HG03460 (cell line): ENCODE measurements around the gene HLA-DMA.
"Not testable (repeated sequence)": the region's sequence is repeated elsewhere in the genome, so short reads cannot be mapped to it uniquely, and the experiment has no call there.

Source experiments
- ATAC-seq: cut with Tn5 transposase; IDR thresholded peaks from one replicate; pipeline ENCODE4 v1.9.1; 2021; ENCODE audit not compliant: unreplicated experiment

HLA-DMA gene

DNA sequence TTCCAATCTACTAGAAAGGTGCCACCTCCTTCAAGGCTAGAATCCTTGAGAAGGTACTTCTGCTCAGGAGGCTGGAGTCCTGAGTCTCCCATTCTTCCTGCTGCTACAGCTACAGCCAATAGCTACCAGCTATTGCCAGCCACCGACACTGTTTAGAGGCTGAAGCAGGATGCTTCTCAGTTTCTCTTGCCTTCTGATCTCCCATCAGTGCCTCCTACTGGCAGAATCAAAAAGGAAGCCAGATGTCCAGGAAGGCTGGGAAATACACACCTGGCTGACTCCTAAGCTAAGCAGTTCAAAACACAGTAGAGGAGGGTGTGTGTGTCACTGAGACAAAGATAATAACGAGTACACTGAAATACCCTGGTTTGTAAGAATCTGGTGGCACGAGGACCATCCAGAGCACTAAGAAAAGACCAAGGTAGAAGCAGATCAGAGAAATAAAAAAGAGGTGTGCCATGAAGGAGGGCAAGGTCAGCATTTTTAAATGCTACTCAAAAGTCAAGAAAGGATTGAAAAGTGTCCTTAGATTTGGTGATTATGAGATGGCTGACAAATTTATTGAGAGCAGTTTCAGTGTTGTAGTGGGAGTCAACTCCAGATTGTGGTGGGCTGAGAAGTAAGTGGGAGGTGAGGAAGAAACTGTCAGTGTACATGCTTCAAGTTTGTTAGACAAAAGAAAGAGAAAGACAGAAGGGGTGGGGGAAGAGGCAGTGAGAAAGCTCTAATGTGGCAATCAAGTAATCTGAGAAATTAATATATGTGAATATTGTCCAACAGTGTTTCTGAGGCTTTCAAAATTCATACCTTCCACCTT lies 2.3 kb upstream of the HLA-DMA start:
- no peak for ATAC-seq

DNA sequence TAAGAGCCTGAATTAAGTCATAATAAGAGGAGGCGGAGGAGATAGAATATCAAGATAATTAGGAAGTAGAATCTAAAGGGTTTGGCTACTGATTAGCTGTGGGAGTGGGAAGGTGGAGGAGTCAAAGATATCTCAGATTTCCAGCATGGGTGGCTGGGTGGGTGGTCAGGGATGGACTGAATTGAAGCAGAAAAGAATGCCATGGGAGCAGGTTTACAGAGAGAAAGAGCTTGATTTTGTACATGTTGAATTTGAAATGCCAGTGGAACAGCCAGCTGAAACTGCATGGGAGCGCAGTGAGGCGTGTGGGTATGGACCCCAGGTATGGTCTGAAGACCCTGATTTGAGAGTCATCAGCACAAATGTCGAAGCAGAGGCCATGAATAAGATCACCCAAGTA lies 1.4 kb upstream of the HLA-DMA start:
- ATAC-seq = no peak

DNA sequence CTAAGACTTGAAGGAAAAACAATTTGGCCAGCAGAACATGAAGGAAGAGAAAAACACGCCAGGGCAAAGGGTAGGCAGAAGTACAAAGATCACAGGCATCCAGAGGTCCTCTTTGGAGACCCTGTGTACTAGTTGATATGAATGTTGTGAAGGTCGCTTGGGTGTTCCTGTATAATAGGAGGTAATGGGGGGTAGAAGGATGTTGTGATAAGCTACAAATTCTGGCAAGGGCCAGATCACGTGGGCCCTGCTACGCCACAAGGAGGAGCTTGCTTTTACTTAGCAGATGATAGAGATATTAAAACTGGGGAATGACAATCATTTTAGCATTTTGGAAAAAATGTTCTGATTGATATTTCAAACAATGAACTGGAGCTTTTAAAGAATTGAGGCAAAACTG lies 878 bp upstream of the HLA-DMA start:
- ATAC-seq = no peak

DNA sequence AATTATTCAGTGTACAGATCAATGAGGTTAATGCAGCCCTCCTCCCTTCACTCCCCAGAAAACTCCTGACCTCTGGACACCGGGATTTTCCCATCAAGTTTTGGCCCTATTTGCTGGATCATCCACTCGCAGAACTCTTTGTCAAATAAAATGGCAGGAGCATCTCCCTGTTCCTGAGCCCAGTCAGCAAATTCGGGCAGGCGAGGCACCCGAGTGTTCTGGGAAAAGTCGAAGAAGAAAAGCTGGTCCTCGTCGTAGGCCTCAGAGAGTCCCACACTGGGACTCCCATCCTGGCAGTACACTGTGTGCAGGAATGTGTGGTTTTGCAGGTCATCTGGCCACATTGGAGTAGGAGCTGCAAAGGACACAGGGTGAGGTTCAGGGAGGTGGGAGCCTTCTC lies 2.4 kb downstream of the HLA-DMA start:
- ATAC-seq = no peak

DNA sequence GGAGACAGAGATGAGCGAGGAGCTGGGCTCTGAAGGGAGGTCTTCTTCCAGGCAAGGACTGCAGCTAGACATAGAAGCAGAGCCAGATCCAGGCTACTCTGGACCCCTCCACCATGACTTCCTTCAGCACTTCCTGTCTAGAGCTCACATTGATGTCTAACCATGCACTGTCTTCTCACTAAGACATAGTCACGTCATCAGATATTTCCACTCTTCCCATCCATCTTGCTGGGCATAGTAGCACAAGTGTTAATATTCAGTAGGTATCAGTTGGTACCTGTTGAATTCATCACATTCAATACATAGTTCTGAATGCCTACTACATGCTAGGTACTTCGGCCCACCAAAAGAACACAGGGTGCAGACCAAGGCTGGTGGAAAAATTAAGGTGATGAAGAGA lies 2.9 kb downstream of the HLA-DMA start:
- no peak for ATAC-seq

DNA sequence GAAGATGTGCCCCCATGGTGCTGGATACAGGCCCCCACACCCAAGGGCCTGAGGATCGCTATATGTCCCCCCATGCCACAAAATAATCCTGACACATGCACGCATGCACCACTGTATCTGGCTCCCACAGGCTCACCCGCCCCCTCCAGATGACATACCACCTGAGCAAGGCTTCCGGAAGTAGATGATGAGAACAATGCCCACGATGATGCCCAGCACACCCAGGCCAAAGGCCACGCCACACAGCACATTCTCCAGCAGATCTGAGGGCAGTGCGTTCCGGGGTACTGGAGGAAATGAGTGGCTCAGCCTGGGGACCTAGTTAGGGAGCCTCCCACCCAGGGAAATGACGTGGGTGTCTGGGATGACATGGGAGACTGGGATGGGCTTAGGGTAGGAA lies 3.8 kb downstream of the HLA-DMA start:
- no peak for ATAC-seq

DNA sequence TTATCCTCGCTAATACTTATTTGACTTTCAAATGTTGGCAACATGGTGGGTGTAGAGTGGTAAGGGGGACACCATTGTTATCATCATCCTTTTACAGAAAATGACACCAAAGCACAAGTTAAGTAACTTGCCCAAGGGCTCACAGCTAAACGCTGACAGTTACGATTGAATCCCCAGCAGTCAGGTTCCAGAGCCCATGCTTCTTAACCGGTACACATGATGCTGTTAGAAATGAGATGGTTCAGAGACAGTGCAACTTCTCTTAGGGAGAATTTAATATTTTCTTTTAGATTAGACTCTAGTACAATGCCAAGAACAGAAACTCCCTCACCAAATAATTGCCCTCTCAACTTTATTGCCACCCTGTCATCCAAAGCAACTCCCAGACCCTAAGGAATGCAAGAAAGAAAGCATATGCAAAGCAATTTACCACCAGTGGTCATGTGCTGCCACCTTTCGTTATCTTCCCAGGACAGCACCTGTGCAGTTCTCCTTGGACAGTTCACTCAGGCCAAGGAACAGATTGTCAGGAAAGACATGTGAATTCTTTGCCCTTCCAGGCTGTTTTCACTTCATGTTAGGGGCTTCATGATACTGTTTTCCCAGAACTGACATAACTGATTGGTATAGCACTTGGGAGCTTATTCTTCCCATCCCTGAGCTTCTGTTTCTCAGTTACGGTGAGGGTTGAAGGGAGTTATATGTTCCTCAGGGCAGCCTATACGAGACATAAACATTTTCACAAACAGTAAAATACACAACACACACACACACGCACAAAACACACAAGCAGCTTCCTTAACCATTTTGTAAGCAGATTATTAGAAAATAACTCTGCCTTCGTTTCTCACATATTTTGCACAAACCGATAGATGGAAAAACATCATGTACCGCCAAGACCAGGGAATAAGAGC lies 5.1 kb downstream of the HLA-DMA start:
- ATAC-seq = no peak

DNA sequence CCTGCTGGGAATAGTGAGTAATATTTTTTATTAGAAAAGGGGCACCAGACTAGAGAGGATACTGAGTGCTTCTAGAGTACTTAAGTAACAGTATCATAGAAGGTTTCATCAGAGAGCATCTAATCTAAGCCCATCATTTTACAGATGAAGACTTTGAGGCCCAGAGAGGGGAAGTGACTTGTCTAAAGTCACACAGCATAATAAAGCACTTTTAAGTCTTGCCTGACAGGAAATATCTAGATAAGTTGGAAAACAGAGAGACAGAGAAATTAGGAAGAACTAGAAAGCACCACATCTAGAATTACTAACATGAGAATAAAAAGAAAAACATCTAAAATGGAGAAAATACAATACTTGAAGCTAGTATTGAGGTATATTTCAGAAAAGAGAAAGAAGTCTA lies 6.0 kb downstream of the HLA-DMA start:
- no peak for ATAC-seq

DNA sequence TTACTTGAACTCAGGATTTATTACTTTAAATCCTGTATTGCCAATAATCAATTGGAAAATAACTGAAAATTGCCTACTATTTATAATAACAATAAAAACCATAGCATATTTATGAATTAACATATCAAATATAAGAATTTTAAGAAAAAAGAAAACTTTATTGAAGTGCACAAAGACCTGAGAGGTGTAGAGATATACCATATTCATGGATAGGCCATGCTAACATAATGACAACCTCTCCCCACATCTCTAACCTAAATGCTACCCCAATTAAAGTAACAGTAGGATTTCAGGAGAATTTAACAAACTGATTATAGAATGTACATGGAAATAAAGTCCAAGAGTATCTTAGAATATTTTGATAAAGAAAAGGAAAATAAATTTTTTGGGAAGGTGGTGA lies 6.9 kb downstream of the HLA-DMA start:
- no peak for ATAC-seq

DNA sequence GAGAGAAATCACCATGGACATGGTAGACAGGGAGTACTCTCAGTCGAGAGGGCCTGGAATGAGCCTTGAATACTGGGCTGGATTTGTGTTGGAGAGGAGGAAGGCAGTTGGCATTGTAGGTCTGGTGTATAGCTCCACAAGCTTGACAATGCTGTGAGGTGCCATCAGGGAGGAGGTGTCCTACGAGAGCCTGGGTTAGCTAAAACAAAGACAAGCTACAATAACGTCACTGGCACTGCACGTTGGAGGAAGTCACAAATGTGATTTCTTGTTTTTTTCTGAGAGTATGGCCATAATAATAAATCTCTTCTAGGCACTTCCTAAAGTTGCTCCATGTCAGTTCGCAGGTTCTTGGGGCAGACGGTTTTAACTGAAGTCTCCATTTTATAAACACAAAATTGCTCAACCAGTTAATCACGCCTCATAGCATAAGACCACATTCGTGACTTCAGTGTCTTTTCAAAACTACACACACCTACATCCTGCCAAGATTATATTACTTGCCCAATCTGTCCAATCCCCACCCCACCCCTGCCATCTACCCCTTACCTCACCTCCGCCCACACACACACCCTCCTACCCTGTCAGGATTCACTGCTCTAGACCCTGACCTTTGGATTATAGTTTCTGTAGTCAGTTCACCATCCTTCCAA lies 7.7 kb downstream of the HLA-DMA start:
- ATAC-seq = no peak

DNA sequence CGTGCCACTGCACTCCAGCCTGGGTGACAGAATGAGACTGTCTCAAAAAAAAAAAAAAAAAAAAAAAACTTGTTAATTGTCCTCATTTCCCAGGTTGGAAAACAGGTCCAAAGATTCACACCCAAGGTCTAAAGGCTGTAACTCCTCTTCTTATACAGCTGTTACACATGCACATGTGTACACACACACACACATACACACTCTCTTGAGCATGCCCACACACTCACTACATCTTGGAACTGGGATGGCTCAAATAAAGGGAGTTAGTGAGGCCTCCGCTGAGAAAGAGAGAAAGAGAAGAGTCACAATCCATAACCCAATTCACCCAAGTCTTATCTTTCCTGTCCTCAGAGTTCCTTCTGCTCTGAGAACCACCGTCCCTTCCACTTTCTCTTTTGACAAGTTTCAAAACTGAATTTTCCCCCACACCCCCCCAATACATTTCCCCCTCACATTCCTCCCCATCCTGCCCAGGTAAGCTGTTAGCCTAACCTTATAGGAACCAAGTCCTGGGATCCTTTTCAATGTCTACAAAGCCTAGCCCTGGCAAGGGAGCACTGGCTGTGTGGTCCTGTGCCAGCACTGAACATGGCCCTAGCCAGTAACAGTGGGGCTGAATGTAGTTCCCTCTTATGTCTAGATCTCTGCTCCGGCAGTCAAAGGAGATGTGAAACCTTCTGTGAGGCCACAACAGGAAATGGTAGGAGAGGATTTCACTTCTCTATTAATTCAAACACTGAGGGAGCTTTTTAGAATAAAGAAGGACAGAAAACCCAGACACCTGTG lies 8.8 kb downstream of the HLA-DMA start:
- ATAC-seq = peak; percentile 45

DNA sequence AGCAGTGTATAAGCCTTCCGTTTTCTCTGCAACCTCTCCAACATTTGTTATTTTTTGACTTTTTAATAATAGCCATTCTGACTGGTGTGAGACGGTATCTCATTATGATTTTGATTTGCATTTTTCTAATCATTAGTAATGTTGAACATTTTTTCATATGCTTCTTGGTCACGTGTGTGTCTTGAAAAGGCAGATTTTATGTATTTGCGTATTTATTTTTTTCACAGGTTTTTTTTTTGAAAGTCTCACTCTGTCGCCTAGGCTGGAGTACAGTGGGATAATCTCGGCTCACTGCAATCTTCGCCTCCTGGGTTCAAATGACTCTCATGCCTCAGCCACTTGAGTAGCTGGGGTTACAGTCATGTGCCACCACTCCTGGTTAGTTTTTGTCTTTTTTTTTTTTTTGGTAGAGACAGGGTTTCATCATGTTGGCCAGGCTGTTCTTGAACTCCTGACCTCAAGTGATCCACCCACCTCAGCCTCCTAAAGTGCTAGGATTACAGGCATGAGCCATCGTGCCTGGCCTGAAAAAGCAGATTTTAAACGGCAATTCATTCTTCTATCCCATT lies 10.3 kb downstream of the HLA-DMA start:
- ATAC-seq = not testable (repeated sequence)

DNA sequence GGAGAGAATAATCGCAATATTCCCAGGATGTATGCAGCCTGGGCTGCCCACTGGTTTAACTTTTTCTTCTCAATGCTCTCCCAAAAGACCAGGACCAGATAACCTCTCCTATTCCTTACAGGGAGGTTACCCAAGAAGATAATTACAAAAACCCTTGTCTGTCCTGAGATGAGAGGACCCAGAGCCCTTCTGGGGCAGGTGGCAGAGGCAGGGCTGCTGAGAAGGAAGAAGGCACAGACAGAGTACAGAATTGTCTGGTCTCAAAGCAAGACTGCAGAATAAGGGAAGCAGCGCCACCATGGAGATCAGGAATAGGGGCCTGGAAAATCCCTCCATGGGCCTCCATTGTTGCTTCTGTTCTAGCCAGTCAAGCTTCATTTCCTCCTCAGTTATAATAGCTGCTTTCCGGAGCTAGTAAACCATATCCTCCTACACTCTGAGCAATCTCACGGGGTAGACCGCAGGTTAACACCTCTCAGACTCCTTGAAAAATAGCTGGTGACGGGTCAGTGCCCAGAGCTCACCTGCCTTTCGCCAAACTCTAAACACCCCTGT lies 11.6 kb downstream of the HLA-DMA start:
- peak; percentile 69 for ATAC-seq

DNA sequence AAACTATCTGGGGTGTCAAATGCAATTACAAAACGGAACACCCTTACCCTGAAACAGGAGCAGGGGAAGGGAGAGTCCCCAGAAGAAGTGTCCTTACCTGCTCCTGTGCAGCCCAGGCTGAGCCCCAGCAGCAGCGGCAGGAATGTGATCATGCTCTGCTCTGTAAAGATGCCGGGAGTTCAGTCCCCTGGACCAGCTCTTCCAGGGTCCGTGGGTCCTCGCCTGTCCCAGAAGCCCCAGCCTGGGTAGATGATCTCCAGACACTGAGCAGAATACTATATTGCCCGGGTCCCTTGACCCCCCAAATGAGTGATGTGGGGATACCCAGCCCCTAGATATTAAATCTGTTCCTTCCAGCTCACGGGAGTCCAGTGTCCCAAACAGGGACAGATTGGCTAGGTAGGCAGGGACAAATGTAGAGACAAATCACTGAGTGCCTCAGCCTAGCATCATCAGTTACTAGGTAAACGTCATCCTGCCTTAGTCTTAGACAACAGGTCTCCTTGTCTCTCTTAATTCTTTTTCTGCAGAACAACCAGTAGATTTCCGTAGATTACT lies 12.2 kb downstream of the HLA-DMA start, which contains the start of gene HLA-DMB:
TSS of gene HLA-DMB (minus strand) at position 373 of the 558 bp plus-strand sequence. CDS start at position 152, 221 bp downstream.
- ATAC-seq = peak; percentile 59

DNA sequence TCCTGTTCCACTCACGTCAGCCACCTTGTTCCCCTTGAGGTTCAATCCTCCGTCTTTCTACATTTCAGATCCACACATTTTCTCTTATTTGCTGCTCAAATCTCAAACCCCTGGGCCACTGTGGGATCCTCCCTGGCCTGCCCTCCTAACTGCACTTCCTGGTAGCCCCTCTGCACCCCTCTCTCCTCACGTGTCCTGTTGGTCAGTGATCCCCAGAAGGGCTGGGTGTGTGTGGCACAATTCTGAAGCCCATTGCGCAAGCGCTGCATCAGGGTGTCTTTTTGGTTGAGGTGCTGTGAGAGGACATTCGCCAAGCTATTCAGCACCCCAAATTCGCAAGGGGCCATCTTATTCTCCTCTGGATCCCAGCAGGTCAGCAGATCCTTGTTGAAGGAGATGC lies 14.4 kb downstream of the HLA-DMA start:
- ATAC-seq = no peak

DNA sequence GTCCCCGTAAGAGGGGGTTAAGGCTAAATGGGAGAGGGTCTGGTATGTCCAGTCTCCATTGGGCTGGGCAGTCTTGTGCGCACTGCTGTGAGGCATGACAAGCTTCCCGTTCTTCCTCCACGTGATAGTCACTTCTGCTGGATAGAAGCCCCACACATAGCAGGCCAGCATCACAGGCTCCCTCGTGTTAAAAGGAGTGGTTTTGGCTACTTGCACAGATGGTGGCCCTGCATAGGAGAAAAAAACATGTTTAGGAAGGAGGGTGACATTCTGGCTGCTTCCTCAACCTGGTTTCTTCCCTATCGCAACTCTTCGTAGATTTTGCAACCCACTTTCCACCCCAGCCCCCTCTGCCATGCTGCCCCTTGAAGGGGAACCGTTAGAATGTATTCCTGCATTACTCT lies 15.7 kb downstream of the HLA-DMA start:
- ATAC-seq = no peak

DNA sequence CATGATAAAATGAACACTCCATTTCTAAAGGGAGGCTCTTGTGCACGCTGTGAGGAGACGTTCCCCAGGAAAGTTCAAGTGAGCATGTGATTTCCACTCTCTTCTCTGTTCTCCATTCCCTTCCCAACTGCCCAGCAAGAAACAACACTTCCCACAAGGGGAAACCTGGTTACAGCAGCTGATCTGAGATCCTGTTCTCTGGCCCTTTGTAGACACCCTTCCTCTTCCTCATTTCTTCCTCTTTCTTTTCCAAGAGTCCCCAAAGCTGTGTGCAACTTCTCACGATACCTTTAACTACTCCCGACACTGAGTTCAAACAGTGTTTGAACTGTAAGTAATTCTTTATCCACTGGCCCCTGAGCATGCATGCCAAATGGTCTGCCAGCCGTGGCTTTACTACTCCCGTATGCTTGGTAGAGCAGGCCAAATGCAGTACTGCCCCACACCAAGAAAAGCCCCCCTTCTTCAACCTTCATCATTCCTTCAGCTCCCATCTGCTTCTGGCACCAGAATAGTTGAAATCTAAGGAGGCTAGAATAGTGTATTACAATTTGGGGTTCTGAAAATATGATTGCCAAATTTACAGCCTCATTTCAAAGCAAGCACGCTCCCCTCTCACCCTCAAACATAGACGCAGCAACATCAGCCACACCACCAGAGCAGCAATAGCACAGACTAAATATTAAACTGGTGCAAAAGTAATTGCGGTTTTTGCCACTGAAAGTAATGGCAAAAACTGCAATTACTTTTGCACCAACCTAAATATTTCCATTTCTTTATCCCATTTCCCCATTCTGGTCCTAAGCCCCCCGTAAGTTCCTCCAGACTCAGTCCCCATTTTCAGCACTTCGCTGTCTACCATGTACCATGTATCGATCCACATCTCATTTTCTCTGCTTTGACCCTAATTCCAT lies 16.4 kb downstream of the HLA-DMA start:
- no peak for ATAC-seq

DNA sequence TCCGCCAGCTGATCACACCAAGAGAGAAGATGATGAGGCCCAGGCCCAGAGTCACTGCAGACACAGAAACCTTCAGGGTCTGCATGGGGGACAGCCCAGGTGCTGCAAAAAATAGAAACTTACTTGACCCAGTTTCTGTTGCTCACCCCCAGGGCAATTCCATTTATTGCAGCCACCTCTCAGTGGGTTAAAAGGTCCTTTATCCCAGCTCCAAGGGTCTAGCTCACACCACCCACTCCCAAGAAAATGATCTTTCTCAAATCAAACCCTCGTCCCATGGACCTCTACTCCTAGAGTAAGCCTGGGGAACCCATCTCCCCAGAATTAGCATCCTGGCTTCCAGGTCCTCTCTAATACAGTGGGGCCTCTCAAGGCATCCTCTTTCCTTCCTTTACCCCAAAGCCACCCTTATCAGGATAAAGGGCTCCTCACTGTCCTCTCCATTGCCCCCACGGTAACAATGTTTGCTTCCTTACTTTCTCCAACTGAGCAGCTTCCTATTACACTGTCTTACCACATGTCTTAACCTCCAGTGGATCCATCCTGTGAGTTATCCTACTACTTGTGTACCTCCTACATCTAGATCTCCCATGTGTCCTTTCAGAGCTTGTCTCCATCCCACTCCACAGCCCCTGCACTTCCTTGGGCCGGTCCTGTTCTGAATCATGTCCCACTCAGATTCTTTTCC lies 17.2 kb downstream of the HLA-DMA start:
- no peak for ATAC-seq
